Stimulated activated effector memory CD8-positive, alpha-beta T cell treated with anti-CD3 and anti-CD28 coated beads, Interleukin-12 subunit alpha, Interleukin-12 subunit beta, amount 100 ng/mL, for 72 hours (primary cell): Measurements from ENCODE around the gene CHRNB4.
A peak's percentile ranks its signal among the peaks of the same experiment; 100 is the strongest.

Experiments
- ATAC-seq: fragments of 150-1000 bp; cut with Tn5 transposase; 2 replicates; pipeline ENCODE4 v1.10.0; 2021
- DNase-seq, 2 donors: peaks; one replicate each; pipeline ENCODE4 v3.0.0; 2021 to 2022; ENCODE audit warnings: low spot score in 2 of 2
- H3K27ac Mint-ChIP-seq: one replicate; pipeline ENCODE4 v1.8.0; 2022; ENCODE audit warnings: mild to moderate bottlenecking, mixed read lengths
- H3K36me3 Mint-ChIP-seq: one replicate; pipeline ENCODE4 v1.8.0; 2022; ENCODE audit warnings: mild to moderate bottlenecking, mixed read lengths
- H3K4me1 Mint-ChIP-seq: one replicate; pipeline ENCODE4 v1.8.0; 2022; ENCODE audit warnings: mixed read lengths
- H3K4me3 Mint-ChIP-seq: one replicate; pipeline ENCODE4 v1.8.0; 2022; ENCODE audit warnings: mild to moderate bottlenecking, mixed read lengths
- H3K9me3 Mint-ChIP-seq: one replicate; pipeline ENCODE4 v1.8.0; 2022; ENCODE audit warnings: mixed read lengths

CHRNB4 gene

DNA sequence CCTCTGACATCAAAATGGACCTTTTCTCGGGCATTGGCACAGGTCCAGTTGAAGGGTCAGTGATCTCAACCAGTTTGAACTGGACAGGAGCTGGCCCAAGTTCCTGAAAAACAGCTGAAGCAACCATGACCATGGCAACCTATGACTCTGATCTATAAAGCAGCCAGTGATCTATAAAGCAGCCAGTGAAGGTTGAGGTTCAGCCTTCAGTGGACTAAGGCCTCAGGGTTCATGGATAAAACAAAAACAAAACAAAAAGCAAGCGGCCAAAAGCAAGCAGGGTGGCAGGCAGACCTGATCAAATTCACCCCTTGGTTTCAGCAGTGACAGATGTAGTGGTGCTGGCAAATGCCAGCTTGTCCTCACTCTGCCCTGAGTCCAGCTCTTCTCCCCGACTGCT is 10.0 kb upstream of the CHRNB4 start:
- Mint-ChIP-seq H3K9me3 (no peaks in the 10 kb centered on the region), H3K36me3 (no peaks in the 10 kb centered on the region), H3K27ac (no peak overlapping the region), H3K4me3 (no peak overlapping the region), H3K4me1 (no peaks in the 10 kb centered on the region)
- DNase-seq, result no peak
- ATAC-seq, result no peak

- no peak for DNase-seq
- H3K4me1 Mint-ChIP-seq, result no peaks in the 10 kb centered on the region
- no peaks in the 10 kb centered on the region for H3K36me3 Mint-ChIP-seq
- no peaks in the 10 kb centered on the region for H3K9me3 Mint-ChIP-seq
- no peak for ATAC-seq
- H3K27ac Mint-ChIP-seq, result no peak overlapping the region
- H3K4me3 Mint-ChIP-seq, result no peak overlapping the region
Measured at GRCh38 chr15:78650022-78650421, 9.0 kb upstream of the CHRNB4 start.

- Mint-ChIP-seq H3K4me1 (peaks cover 5% of the 10 kb centered on the region), H3K36me3 (no peaks in the 10 kb centered on the region), H3K9me3 (no peaks in the 10 kb centered on the region), H3K27ac (no peak overlapping the region), H3K4me3 (no peak overlapping the region)
- no peak for ATAC-seq
- DNase-seq, result no peak
Measured at GRCh38 chr15:78645009-78645408, 4.0 kb upstream of the CHRNB4 start.

GRCh38 chr15:78642331-78642730 is 1.3 kb upstream of the CHRNB4 start:
- no peak overlapping the region for H3K27ac Mint-ChIP-seq
- H3K4me1 Mint-ChIP-seq, result peaks cover 5% of the 10 kb centered on the region
- H3K4me3 Mint-ChIP-seq, result no peak overlapping the region
- no peaks in the 10 kb centered on the region for H3K36me3 Mint-ChIP-seq
- DNase-seq, result no peak
- H3K9me3 Mint-ChIP-seq, result no peaks in the 10 kb centered on the region
- ATAC-seq, result no peak

- no peak for DNase-seq
- ATAC-seq, result no peak
- Mint-ChIP-seq H3K36me3 (no peaks in the 10 kb centered on the region), H3K4me1 (peaks cover 5% of the 10 kb centered on the region), H3K9me3 (no peaks in the 10 kb centered on the region), H3K4me3 (peak overlapping the region; percentile 59), H3K27ac (no peak overlapping the region)
Measured at GRCh38 chr15:78641749-78642275, 802 bp upstream of the CHRNB4 start.

DNA sequence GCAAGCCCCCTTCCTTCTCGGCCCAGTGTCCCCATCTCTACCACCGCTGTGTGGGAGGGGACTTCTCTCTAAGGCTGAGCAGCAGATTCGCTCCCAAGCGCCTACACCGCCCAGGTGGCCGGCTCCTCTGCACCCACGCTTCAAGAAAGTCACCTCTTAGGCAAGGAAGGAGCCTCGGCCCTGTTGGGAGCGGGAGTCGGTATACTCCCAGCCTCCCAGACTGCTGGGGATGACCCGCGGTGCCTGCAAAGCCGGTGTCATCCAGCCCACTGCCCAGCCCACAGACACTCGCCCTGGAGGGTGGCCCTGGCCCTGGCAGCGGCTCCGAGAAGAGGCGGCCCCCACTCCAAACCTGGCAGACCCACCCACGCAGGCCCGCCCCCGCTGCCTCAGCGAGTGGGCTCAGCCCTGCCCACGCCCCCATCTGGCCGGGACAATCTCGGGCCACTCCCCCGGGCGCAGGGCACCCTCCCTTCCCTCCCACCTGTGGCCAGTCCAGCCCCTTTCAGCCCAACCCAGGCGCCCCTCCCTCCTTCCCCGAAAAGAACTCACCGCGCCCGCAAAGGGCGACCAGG is 396 bp downstream of the CHRNB4 start:
- DNase-seq (no peak), ATAC-seq (peak; percentile 19)
- H3K4me3 Mint-ChIP-seq, result peak overlapping the region; percentile 59
- no peak overlapping the region for H3K27ac Mint-ChIP-seq
- no peaks in the 10 kb centered on the region for H3K36me3 Mint-ChIP-seq
- H3K4me1 Mint-ChIP-seq, result peaks cover 5% of the 10 kb centered on the region
- H3K9me3 Mint-ChIP-seq, result no peaks in the 10 kb centered on the region

DNA sequence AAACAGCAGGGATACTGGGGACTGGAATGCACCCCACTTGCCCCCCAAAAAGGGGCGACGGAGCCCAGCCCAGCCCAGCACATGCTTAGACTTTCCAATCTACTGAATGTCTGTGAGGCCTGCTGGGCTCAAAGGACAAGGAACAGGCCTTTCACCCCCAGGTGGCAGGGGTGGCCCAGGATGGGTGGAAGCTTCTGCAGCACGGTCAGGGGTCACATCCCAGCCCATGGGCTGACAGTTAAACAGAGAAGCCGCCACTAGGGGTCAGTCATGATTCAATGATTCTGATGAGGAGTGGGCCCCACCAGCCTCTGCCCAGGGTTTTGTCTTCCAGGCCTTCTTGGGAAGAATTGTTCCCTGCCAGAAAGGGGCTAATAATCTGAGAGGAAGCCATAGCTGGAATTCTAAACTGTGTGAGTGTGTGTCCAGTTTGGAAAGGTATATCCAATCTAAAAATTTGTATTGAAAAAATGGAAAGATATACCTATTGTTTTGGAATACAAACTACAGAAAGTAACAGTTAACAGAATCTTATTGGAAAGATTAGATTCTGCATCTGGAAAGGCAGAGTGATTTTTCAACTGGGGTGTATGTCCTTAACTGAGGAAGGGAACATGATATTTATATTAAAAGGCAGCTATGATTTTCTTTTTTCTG is 2.2 kb downstream of the CHRNB4 start:
- no peaks in the 10 kb centered on the region for H3K36me3 Mint-ChIP-seq
- no peak overlapping the region for H3K27ac Mint-ChIP-seq
- DNase-seq (peak in 1 of 2 donors; percentile 70), ATAC-seq (peak; percentile 59)
- H3K4me1 Mint-ChIP-seq, result peaks cover 5% of the 10 kb centered on the region
- H3K9me3 Mint-ChIP-seq, result no peaks in the 10 kb centered on the region
- H3K4me3 Mint-ChIP-seq, result no peak overlapping the region

DNA sequence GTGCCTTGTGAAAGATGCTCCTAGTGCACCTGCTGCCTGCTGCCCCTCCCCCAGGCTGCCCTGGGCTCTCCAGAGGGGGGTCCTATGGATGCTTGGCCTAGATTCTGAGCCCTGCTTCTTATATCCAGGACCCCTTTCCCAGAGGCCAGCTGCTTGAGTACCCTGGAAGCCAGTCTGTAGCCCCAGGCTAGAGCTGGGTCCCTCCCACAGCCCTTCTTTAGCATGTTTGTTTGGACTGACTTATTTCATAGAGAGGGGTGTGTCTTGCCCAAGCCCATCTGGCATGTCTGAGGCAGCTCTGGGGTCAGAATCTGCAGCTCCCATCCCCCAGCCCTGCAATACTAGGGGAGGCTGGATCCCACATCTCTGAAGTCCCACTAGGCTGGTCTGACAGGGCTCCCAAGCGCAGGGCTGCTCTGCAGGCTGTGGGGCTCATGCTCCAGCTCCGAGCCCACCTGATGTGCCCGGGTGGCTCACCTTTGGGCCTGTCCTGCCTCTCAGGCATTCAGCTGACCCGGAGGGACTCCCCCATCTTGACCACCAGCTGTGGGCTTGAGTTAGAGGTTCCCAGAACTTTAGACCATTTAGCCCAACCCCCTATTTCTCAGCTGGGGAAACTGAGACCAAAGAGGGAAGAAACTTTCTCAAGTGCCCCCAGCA is 3.1 kb downstream of the CHRNB4 start:
- DNase-seq (no peak), ATAC-seq (no peak)
- peaks cover 5% of the 10 kb centered on the region for H3K4me1 Mint-ChIP-seq
- no peaks in the 10 kb centered on the region for H3K36me3 Mint-ChIP-seq
- H3K27ac Mint-ChIP-seq, result no peak overlapping the region
- H3K9me3 Mint-ChIP-seq, result peaks cover 7% of the 10 kb centered on the region
- no peak overlapping the region for H3K4me3 Mint-ChIP-seq

DNA sequence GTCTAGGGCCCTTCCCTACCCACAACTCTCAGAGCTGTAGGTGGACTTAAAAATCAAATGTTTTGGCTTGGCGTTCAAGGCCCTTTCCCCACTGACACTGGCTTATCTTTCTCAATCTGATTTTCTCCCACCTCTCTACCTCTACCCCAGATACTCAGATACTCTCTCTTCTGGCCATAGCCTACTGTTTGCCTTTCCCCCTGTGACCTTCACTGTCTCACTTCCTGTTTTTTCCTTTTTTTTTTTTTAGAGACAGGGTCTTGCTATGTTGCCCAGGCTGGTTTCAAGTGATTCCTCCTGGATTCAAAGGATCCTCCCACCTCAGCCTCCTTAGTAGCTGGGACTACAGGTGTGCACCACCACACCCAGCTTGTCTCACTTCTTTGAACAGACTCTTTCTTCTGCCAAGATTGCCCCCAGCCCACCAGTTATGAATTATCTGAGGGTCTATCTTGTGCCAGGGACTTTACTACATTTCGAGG is 4.6 kb downstream of the CHRNB4 start:
- Mint-ChIP-seq H3K4me3 (no peak overlapping the region), H3K36me3 (no peaks in the 10 kb centered on the region), H3K9me3 (peaks cover 9% of the 10 kb centered on the region), H3K27ac (no peak overlapping the region), H3K4me1 (peaks cover 4% of the 10 kb centered on the region)
- ATAC-seq (no peak), DNase-seq (no peak)

DNA sequence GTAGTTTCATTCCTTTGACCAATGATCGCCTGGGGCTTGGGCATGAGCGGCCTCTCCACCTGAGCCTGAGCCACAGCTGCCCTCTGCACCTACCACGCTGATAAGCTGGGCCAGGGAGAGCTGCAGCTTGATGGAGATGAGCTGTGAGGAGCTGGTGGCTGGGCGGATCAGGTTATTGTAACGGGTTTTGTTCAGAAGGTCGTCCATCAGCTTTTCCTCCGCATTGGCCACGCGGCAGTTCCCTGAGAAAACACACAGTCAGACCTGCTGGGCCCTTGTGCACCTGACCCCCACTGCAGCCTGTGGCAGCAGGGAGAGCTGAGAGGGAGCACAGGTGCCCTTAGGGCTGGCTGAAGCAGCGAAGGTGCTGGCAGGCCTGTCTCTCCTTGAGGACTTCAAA is 5.7 kb downstream of the CHRNB4 start:
- H3K9me3 Mint-ChIP-seq, result peaks cover 9% of the 10 kb centered on the region
- H3K27ac Mint-ChIP-seq, result no peak overlapping the region
- no peaks in the 10 kb centered on the region for H3K4me1 Mint-ChIP-seq
- no peaks in the 10 kb centered on the region for H3K36me3 Mint-ChIP-seq
- ATAC-seq (no peak), DNase-seq (no peak)
- no peak overlapping the region for H3K4me3 Mint-ChIP-seq

DNA sequence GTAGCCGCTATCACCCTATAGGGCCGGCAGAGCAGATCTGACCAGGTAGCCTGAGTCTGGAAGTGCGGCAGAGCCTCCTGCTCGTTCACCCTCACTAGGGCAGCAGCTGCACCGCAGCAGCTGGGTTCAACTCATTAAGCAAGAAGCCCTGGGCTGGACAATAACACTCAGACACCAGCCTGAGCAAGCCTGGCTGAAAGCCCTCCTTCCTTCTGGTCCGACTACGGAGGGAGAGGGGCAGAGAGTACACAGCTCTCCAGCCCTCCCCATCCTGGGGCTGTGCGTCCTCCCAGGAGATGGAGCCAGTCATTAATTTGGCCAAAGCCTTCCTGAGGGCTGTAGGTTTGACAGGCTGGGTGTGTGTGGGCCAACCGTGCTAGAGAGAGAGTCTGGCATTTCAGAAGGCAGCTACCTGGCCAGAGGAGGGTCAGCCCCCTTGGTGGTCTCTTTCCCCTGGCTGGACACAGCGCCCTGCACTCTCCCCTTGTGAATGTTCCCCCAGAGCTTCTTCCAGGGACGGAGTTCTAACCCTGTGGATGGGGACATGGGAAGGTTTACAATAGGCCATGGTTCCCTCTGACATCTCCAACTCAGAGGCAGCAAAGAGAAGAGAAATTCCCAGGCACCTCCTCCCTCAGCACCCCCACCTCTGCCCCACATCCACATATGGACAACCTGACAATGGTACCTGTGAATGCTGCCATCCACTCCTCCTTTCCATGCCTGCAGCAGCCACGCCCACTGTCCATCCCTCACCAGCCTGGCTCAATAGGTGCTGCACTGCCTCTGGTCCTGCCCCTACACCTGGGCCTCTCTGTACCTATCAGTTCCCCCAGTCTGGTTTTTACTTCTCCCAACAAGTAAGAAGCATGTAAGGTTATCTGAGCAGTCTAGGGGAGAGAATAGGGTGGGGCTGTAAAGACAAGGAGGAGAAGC is 6.5 kb downstream of the CHRNB4 start:
- DNase-seq (no peak), ATAC-seq (no peak)
- H3K4me1 Mint-ChIP-seq, result no peaks in the 10 kb centered on the region
- no peak overlapping the region for H3K27ac Mint-ChIP-seq
- H3K9me3 Mint-ChIP-seq, result peaks cover 9% of the 10 kb centered on the region
- H3K4me3 Mint-ChIP-seq, result no peak overlapping the region
- H3K36me3 Mint-ChIP-seq, result no peaks in the 10 kb centered on the region

- ATAC-seq (no peak), DNase-seq (no peak)
- Mint-ChIP-seq H3K27ac (no peak overlapping the region), H3K4me1 (no peaks in the 10 kb centered on the region), H3K9me3 (peaks cover 9% of the 10 kb centered on the region), H3K4me3 (no peak overlapping the region), H3K36me3 (no peaks in the 10 kb centered on the region)
Measured at GRCh38 chr15:78633348-78633747, 7.7 kb downstream of the CHRNB4 start.

DNA sequence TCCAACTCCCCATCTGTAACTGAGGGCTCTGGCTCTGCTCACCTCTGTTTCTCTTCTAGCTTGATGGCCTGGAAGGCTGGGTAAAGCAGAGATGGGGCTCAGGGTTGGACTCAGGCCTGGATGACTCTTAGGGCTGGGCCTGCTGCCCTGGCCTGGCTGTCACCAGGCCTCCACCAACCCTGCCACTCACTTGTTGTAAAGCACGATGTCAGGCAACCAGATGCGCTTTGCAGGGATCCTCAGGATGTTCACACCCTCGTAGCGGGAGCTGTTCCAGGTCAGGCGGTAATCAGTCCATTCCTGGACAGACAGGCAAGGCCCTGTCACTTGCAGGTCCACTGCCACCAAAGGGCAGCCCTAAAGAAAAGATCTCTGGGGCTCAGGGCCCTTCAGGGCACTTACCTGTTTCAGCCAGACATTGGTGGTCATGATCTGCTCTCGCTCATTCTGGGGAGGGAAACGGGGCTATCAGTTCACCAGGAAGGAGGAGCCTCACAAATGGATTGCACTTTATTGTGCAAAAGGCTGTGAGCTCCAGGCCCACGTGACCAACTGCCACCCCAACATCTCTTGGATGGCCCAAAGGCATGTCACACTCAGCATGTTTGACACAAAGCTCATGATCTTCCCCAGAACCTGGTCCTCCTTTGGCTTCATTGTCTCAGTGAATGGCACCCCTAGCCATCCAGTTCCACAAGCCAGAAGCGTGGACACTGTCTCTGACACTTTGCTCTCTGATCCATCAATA is 9.9 kb downstream of the CHRNB4 start:
- no peak overlapping the region for H3K4me3 Mint-ChIP-seq
- DNase-seq (no peak), ATAC-seq (no peak)
- H3K27ac Mint-ChIP-seq, result no peak overlapping the region
- no peaks in the 10 kb centered on the region for H3K4me1 Mint-ChIP-seq
- no peaks in the 10 kb centered on the region for H3K36me3 Mint-ChIP-seq
- H3K9me3 Mint-ChIP-seq, result peaks cover 9% of the 10 kb centered on the region

GRCh38 chr15:78629716-78630065 is 11.3 kb downstream of the CHRNB4 start:
- Mint-ChIP-seq H3K4me1 (no peaks in the 10 kb centered on the region), H3K9me3 (peaks cover 9% of the 10 kb centered on the region), H3K4me3 (no peak overlapping the region), H3K36me3 (no peaks in the 10 kb centered on the region), H3K27ac (no peak overlapping the region)
- ATAC-seq (no peak), DNase-seq (no peak)
